A549 (cell line): ENCODE results near the gene NOS1.

ENCODE experiments used
- CBX8 ChIP-seq: fragments of 200-600 bp; sonication (generic); IDR thresholded peaks from 2 replicates; pipeline ENCODE4 v1.6.1; 2016
- EP300 ChIP-seq, 2 experiments: fragments of >200 bp; sonication (Bioruptor Twin); formaldehyde crosslinking; IDR thresholded peaks; 2 replicates in 1 of 2; 3 replicates in 1 of 2; pipeline ENCODE4 v1.6.1; 2016 to 2017
- ESRRA ChIP-seq: fragments of 150-350 bp; IDR thresholded peaks from 2 replicates; pipeline ENCODE4 v1.6.1; 2014; ENCODE audit warnings: mild to moderate bottlenecking, low read length, borderline replicate concordance
- POLR2A ChIP-seq: IDR thresholded peaks from 2 replicates; pipeline ENCODE4 v1.6.1; 2012; ENCODE audit warnings: mild to moderate bottlenecking, low read length
- SMC3 ChIP-seq: fragments of >200 bp; sonication (Bioruptor Twin); formaldehyde crosslinking; IDR thresholded peaks from 3 replicates; pipeline ENCODE4 v1.6.1; 2018; ENCODE audit warnings: inconsistent platforms
- TF ChIP-seq, protein P1 (sequence below): fragments of >200 bp; sonication (Bioruptor Twin); formaldehyde crosslinking; IDR thresholded peaks from 3 replicates; pipeline ENCODE4 v1.5.1; 2016
- TF ChIP-seq, protein P2 (sequence below): fragments of >200 bp; sonication (Bioruptor Twin); formaldehyde crosslinking; IDR thresholded peaks from 3 replicates; pipeline ENCODE4 v1.6.1; 2016

GRCh38 chr12:117387832-117388231 is 26.4 kb upstream of the NOS1 start:
- TF ChIP-seq, protein P1, sequence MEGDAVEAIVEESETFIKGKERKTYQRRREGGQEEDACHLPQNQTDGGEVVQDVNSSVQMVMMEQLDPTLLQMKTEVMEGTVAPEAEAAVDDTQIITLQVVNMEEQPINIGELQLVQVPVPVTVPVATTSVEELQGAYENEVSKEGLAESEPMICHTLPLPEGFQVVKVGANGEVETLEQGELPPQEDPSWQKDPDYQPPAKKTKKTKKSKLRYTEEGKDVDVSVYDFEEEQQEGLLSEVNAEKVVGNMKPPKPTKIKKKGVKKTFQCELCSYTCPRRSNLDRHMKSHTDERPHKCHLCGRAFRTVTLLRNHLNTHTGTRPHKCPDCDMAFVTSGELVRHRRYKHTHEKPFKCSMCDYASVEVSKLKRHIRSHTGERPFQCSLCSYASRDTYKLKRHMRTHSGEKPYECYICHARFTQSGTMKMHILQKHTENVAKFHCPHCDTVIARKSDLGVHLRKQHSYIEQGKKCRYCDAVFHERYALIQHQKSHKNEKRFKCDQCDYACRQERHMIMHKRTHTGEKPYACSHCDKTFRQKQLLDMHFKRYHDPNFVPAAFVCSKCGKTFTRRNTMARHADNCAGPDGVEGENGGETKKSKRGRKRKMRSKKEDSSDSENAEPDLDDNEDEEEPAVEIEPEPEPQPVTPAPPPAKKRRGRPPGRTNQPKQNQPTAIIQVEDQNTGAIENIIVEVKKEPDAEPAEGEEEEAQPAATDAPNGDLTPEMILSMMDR, result no peak
- TF ChIP-seq CBX8 (no peak), POLR2A (no peak), EP300 (IDR thresholded peaks at IDR 0.05) (no peak), ESRRA (no peak), SMC3 (no peak)
- TF ChIP-seq, protein P2, sequence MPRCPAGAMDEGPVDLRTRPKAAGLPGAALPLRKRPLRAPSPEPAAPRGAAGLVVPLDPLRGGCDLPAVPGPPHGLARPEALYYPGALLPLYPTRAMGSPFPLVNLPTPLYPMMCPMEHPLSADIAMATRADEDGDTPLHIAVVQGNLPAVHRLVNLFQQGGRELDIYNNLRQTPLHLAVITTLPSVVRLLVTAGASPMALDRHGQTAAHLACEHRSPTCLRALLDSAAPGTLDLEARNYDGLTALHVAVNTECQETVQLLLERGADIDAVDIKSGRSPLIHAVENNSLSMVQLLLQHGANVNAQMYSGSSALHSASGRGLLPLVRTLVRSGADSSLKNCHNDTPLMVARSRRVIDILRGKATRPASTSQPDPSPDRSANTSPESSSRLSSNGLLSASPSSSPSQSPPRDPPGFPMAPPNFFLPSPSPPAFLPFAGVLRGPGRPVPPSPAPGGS, result no peak
